ENCODE measurements around the gene ROR1.

The ROR1 gene

DNA sequence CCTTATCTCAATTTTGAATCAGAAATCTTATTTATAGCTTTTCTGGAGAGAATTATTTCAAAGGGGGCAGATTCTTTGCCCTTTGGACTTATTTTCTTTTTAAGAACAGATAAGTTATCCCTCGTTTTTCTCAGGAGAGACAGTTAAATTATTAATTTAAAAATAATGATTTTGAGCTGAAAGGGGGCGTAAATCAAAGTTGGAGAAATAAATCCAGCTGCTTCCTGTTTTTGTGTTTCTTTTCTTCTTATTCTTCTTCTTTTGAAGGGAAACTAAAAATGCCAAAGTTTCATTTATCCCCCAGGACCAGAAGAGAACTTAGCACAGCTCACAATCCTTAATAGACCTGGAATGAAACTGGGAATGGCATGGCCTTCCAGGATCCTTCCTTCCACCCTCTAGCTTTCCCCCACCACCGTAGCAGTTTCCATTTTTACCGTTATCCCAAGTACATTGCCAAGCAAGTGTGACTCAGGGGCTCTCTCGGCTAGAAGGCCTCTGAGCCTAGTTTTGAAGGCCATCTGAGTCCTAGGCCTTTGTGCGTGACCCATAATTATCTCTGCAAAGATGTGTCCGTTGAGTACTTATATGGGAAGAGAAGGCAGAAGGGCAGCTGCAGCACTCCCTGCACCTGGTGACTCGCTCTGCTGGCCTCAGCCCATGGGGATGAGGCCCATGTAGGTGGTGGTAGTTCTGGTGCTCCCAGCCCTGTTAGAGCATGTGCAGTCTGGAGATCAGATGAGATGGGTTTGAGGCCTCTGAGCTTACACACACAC is 181.7 kb downstream of the ROR1 start:
- DNase-seq (ENCODE audit: extremely low read depth, low read depth) = no peak
- TF ChIP-seq, protein P1, sequence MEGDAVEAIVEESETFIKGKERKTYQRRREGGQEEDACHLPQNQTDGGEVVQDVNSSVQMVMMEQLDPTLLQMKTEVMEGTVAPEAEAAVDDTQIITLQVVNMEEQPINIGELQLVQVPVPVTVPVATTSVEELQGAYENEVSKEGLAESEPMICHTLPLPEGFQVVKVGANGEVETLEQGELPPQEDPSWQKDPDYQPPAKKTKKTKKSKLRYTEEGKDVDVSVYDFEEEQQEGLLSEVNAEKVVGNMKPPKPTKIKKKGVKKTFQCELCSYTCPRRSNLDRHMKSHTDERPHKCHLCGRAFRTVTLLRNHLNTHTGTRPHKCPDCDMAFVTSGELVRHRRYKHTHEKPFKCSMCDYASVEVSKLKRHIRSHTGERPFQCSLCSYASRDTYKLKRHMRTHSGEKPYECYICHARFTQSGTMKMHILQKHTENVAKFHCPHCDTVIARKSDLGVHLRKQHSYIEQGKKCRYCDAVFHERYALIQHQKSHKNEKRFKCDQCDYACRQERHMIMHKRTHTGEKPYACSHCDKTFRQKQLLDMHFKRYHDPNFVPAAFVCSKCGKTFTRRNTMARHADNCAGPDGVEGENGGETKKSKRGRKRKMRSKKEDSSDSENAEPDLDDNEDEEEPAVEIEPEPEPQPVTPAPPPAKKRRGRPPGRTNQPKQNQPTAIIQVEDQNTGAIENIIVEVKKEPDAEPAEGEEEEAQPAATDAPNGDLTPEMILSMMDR (IDR thresholded peaks at IDR 0.05; ENCODE audit: low read depth, low read length) = no peak

DNA sequence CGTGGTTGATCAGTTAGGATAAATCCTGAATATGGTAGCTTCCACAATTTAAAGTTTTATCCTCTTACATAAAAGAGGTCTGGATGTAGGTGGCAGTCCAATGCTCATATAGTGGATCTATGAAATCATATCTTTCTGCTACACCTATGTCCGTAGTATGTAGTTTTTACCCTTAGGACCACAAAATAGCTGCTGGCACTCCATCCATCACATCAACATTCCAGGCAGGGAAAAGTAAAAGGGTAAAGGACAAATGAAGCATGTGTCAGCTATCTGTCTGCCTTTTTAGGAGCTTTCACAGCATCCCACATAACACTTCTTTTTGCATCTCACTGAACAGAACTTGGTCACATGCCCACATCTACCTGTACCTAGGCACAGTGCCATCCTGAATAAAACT is 184.7 kb downstream of the ROR1 start:
- TF ChIP-seq, protein P1 (IDR thresholded peaks at IDR 0.05; ENCODE audit: low read depth, low read length) = no peak
- no peak for DNase-seq (ENCODE audit: extremely low read depth, low read depth)

DNA sequence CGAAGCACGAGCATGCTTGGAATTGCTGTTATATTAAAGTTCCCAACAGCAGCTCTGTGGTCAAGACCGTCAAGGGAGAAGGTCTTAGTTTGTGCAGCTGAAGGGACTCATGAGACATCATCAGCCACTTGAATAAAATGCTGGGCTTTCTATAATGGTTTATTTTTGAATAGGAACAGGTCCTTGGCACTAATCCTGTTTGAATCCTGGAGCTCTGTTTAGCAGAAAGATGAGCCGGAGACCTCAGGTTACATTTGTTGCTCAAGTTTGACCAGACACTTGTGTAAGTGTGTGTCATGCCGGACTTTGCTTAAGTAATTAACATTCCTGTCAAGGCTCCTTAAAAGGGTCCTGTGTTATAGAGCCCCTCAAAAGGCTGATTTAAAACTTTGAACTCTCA is 186.5 kb downstream of the ROR1 start:
- TF ChIP-seq, protein P1 (IDR thresholded peaks at IDR 0.05; ENCODE audit: low read depth, low read length) = no peak
- no peak for DNase-seq (ENCODE audit: extremely low read depth, low read depth)

DNA sequence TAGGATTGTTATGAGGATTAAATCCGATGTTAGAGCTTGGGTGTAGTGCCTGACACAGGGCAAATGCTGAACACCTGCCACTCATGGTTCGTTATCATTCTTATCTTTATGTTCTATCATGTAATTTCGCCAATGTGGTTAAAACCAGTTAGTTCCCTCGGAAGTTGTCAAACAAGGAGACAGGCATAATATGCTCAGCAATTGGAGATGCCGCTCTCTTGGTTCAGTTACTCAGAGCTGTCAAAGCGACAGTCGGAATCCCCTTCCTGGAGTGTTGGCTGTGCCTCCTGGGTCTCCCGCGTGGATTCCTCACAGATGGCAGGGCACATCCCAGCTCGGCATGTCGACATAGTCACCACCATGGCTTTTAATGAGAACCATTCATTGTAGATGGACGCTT is 192.2 kb downstream of the ROR1 start:
- no peak for DNase-seq (ENCODE audit: extremely low read depth, low read depth)
- TF ChIP-seq, protein P1 (IDR thresholded peaks at IDR 0.05; ENCODE audit: low read depth, low read length) = no peak

DNA sequence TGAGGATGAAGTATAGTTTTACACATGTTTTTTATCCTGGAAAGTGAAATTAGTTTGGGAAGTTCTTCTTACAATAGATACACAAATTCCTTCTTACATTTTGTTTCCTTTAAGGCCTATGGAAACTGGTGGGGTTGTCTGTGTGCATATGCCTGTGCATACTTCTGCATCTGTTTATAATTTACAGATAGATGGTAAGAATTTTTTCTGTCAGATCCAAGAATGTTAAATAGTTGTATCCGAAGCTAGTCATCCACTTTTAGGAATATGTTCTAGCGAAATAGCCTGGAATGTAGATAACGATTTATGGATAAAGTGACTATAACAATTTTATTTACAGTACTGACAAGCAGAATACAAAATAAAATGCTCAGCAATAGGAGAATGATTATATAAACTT is 194.1 kb downstream of the ROR1 start:
- DNase-seq (ENCODE audit: extremely low read depth, low read depth) = no peak
- TF ChIP-seq, protein P1 (IDR thresholded peaks at IDR 0.05; ENCODE audit: low read depth, low read length) = no peak

DNA sequence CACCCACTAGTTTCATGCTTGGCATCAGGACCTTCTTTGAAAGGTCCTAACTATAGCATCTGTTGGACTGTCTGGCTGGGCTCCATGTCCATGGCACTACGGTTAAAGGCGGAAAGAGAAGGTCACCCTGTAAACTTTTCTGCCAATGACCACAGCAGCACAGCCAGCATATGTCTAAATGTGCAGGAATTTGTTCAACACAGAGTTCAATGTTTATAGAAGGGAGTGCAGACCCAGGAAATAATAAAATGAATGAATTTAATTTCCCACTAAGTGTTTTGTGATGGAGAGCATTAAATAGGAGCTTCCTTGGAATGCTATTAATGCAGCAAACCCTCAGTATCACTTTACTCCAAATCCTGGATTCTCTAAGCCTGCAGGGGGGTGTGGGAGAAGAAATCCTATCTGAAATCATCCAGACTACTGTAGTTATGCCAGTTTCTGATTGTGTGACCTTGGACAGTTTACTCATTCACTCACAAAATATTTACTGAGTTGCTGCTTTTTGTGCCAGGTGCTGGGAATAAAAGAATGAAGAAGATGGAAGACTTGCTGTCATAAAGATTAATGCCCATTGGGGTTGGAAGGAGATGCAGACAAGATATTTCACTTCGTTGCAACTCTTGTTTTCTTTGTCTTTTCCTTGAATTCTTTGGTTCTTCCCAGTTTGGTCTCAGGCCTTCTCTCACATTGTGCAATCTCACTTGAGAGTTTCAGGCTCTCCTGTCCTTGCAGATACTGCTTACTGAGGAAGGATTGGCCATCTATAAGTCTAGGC is 195.0 kb downstream of the ROR1 start:
- TF ChIP-seq, protein P1 (IDR thresholded peaks at IDR 0.05; ENCODE audit: low read depth, low read length) = no peak
- no peak for DNase-seq (ENCODE audit: extremely low read depth, low read depth)

DNA sequence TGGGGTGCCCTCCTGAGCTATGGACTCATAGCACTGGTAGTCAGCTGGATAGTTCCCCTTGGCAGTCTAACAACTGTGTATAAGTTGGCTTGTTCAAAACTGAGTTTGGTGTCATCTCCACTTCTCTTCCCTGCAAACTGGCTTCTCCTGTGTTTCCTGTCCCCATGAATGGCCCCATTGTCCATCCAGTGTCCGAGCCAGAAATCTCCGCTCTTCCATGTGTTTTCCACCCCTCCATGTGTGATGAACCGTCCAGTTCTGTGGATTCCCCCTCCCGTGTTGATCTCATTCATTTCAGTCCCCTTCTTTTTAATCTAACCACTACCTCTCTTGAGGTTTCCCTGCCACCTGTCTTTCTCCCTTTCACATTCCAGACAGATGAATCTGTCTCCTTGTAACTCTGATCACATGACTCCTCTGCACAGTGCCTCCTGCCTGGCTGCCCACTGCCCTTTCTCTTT is 195.7 kb downstream of the ROR1 start:
- DNase-seq (ENCODE audit: extremely low read depth, low read depth) = no peak

More for the DNA sequence above, 195.7 kb downstream of the ROR1 start:
- TF ChIP-seq, protein P1 (IDR thresholded peaks at IDR 0.05; ENCODE audit: low read depth, low read length) = no peak
